Neural cell (in vitro differentiated cells): Measurements from ENCODE around the gene RNF4. TPM values are rescaled to one million over a fixed set of nuclear protein-coding genes. Genes with fewer than 3 reads are reported as not detected.

Experiments
- H2AFZ ChIP-seq: fragments of 200-600, 300-800 bp; sonication (generic), shearing (Covaris generic); 2 replicates; pipeline ENCODE4 v1.6.0; 2014; ENCODE audit warnings: low read depth, mild to moderate bottlenecking, antibody characterized with exemption, low read length, moderate library complexity
- H3F3A ChIP-seq: fragments of 200-600 bp; shearing (Covaris generic); 2 replicates; pipeline ENCODE4 v1.6.1; 2016; ENCODE audit warnings: mild to moderate bottlenecking, moderate library complexity, mixed read lengths, antibody characterized with exemption, low read length; ENCODE audit not compliant: insufficient read depth, poor library complexity, severe bottlenecking
- H3K27ac ChIP-seq: fragments of 200-600, 300-800 bp; sonication (generic), shearing (Covaris generic); 2 replicates; pipeline ENCODE4 v1.5.1; 2014; ENCODE audit warnings: mild to moderate bottlenecking, low read length, moderate library complexity
- H3K27me3 ChIP-seq: fragments of 300-800, 200-600 bp; sonication (generic), shearing (Covaris generic); 2 replicates; pipeline ENCODE4 v1.6.0; 2014; ENCODE audit warnings: mild to moderate bottlenecking, low read depth, low read length, moderate library complexity; ENCODE audit not compliant: insufficient read depth
- H3K36me3 ChIP-seq: fragments of 300-800, 200-600 bp; sonication (generic), shearing (Covaris generic); 2 replicates; pipeline ENCODE4 v1.5.1; 2014; ENCODE audit warnings: mild to moderate bottlenecking, antibody characterized with exemption, low read length, moderate library complexity; ENCODE audit not compliant: insufficient read depth
- H3K4me2 ChIP-seq: fragments of 300-800, 200-600 bp; sonication (generic), shearing (Covaris generic); 2 replicates; pipeline ENCODE4 v1.6.0; 2014; ENCODE audit warnings: mild to moderate bottlenecking, low read length
- H3K4me3 ChIP-seq: fragments of 300-800, 200-600 bp; sonication (generic), shearing (Covaris generic); 2 replicates; pipeline ENCODE4 v1.5.1; 2014; ENCODE audit warnings: mild to moderate bottlenecking, low read length, moderate library complexity
- H3K79me2 ChIP-seq: fragments of 200-600 bp; shearing (Covaris generic); replicated peaks from 2 replicates; pipeline ENCODE4 v1.6.0; 2014; ENCODE audit warnings: mild to moderate bottlenecking, low read length, moderate library complexity; ENCODE audit not compliant: insufficient read depth
- H3K9ac ChIP-seq: fragments of 300-800, 200-600 bp; sonication (generic), shearing (Covaris generic); 2 replicates; pipeline ENCODE4 v1.6.1; 2016; ENCODE audit warnings: mild to moderate bottlenecking, low read length, mixed read lengths
- H3K9me2 ChIP-seq: fragments of 200-600 bp; shearing (Covaris generic); 2 replicates; pipeline ENCODE4 v1.6.1; 2016; ENCODE audit warnings: mild to moderate bottlenecking, low read length, mixed read lengths; ENCODE audit not compliant: insufficient read depth
- H3K9me3 ChIP-seq: fragments of 200-600, 300-800 bp; sonication (generic), shearing (Covaris generic); 2 replicates; pipeline ENCODE4 v1.6.1; 2016; ENCODE audit warnings: mild to moderate bottlenecking, mixed run types, low read length, moderate library complexity, mixed read lengths
- H4K20me1 ChIP-seq: fragments of 200-600 bp; shearing (Covaris generic); 2 replicates; pipeline ENCODE4 v1.6.1; 2016; ENCODE audit warnings: mild to moderate bottlenecking, mixed run types; ENCODE audit not compliant: insufficient read depth
- EP300 ChIP-seq: fragments of 450-650 bp; conservative IDR thresholded peaks from 2 replicates; pipeline ENCODE4 v1.6.1; 2014; ENCODE audit warnings: antibody characterized with exemption, mild to moderate bottlenecking, moderate library complexity; ENCODE audit not compliant: poor library complexity, severe bottlenecking
- EZH2 ChIP-seq: fragments of 200-600, 300-800 bp; shearing (Covaris generic), sonication (generic); IDR thresholded peaks from 2 replicates; pipeline ENCODE4 v1.6.1; 2014; ENCODE audit warnings: antibody characterized with exemption, low read length, borderline replicate concordance, mild to moderate bottlenecking; ENCODE audit not compliant: insufficient read depth, poor library complexity, severe bottlenecking
- MXI1 ChIP-seq: fragments of 450-650 bp; conservative IDR thresholded peaks from 2 replicates; pipeline ENCODE4 v1.6.1; 2014; ENCODE audit warnings: antibody characterized with exemption, mild to moderate bottlenecking; ENCODE audit not compliant: poor library complexity, severe bottlenecking
- POLR2AphosphoS5 ChIP-seq: IDR thresholded peaks from 2 replicates; pipeline ENCODE4 v1.6.1; 2012
- RAD21 ChIP-seq: fragments of 450-650 bp; conservative IDR thresholded peaks from 2 replicates; pipeline ENCODE4 v1.6.1; 2014; ENCODE audit warnings: antibody characterized with exemption, mild to moderate bottlenecking, moderate library complexity
- SMC3 ChIP-seq: fragments of 450-650 bp; conservative IDR thresholded peaks from 2 replicates; pipeline ENCODE4 v1.6.1; 2014; ENCODE audit warnings: antibody characterized with exemption, mild to moderate bottlenecking, moderate library complexity; ENCODE audit not compliant: poor library complexity
- TAF1 ChIP-seq: IDR thresholded peaks from 2 replicates; pipeline ENCODE4 v1.6.1; 2012; ENCODE audit warnings: low read depth
- polyA plus RNA-seq: library from polyadenylated mRNA; depleted of rRNA; stranded (reverse); fragments of >200 nt; gene quantifications from 2 replicates; pipeline ENCODE4 v1.2.3, GENCODE V29; 2014
- TF ChIP-seq, protein P1 (sequence below): fragments of 450-650 bp; IDR thresholded peaks from 2 replicates; pipeline ENCODE4 v1.5.1; 2014; ENCODE audit warnings: antibody characterized with exemption, mild to moderate bottlenecking, moderate library complexity; ENCODE audit not compliant: poor library complexity, severe bottlenecking
- TF ChIP-seq, protein P2 (sequence below): IDR thresholded peaks from 2 replicates; pipeline ENCODE4 v1.6.1; 2012; ENCODE audit warnings: borderline replicate concordance

The RNF4 gene
- polyA plus RNA-seq, 1 donor from 2014 or later, result 48.2 TPM

DNA sequence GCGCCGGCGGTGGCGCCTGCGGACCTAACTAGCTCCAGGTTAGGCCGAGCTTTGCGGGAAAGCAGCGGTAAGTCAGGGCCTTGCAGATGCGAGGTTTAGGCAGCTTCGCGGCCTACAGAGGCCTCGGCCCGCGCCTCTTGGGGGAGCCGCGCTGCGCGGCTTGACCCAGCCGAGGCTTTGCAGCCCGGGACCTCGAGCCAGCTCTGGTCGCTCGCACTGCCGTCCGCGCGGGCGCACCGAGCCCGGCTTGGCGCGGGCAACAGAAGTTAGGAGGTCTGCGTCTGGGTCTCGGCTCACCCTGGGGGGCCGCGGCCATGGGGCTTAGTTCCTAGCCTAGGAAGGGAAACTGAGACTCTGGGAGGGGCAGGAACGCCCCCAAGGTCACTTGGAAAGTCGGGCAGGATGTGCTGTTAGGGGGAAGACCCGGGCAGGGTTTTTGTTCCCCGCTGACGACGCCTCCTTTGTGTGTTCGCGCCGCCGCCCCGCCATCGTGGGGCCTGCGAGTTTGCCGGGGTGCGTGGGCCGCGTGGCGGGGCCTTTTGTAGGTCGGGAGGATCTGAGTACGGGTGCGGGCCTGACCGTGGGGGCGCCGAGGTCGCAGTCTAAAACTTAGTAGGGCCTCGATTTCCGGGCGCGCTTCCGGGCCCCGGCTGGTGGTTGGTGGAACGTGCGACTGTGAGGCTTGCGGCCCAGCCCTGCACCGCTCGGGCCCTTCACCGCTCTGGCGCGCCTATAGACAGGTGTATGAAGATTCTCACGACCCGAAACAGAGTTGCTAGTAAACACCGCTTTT lies 482 bp downstream of the RNF4 start:
- no peaks in the 10 kb centered on the region for H3K27me3 ChIP-seq
- H3K9me2 ChIP-seq, result no peaks in the 10 kb centered on the region
- peak; percentile 24 for TF ChIP-seq MXI1
- no peak for TF ChIP-seq POLR2AphosphoS5
- no peak for TF ChIP-seq EZH2
- no peaks in the 10 kb centered on the region for H3K36me3 ChIP-seq
- peaks cover 54% of the 10 kb centered on the region for H3K79me2 ChIP-seq
- H3K27ac ChIP-seq, result peak overlapping the region; percentile 90
- no peaks in the 10 kb centered on the region for H3F3A ChIP-seq
- peak overlapping the region; percentile 65 for H2AFZ ChIP-seq
- peak overlapping the region; percentile 96 for H3K9ac ChIP-seq
- H3K9me3 ChIP-seq, result no peaks in the 10 kb centered on the region
- no peaks in the 10 kb centered on the region for H4K20me1 ChIP-seq
- H3K4me3 ChIP-seq, result peak overlapping the region; percentile 100
- H3K4me2 ChIP-seq, result peak overlapping the region; percentile 97

DNA sequence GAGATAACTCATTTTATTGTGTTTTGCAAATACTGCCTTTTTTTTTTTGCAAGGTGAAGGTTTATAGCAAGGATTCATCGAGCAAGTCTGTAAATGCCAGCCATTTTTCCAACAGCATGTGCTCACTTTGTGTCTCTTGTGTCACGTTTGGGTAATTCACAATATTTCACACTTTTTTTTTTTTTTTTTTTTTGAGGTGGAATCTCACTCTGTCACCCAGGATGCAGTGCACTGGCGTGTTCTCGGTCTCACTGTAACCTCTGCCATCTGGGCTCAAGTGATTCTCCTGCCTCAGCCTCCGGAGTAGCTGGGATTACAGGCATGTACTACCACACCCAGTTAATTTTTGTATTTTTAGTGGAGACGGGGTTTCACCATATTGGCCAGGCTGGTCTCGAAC lies 1.9 kb downstream of the RNF4 start:
- Histone ChIP-seq H3K36me3 (no peaks in the 10 kb centered on the region), H4K20me1 (no peaks in the 10 kb centered on the region), H2AFZ (no peak overlapping the region), H3K9ac (peak overlapping the region; percentile 96), H3K27me3 (no peaks in the 10 kb centered on the region), H3K9me3 (no peaks in the 10 kb centered on the region), H3F3A (no peaks in the 10 kb centered on the region), H3K9me2 (no peaks in the 10 kb centered on the region), H3K4me3 (peak overlapping the region; percentile 100), H3K27ac (peak overlapping the region; percentile 90), H3K4me2 (peak overlapping the region; percentile 97), H3K79me2 (peaks cover 63% of the 10 kb centered on the region)
- TF ChIP-seq MXI1 (no peak), SMC3 (no peak), POLR2AphosphoS5 (no peak), TAF1 (no peak), RAD21 (no peak), EZH2 (no peak), EP300 (no peak)
- TF ChIP-seq, protein P1, sequence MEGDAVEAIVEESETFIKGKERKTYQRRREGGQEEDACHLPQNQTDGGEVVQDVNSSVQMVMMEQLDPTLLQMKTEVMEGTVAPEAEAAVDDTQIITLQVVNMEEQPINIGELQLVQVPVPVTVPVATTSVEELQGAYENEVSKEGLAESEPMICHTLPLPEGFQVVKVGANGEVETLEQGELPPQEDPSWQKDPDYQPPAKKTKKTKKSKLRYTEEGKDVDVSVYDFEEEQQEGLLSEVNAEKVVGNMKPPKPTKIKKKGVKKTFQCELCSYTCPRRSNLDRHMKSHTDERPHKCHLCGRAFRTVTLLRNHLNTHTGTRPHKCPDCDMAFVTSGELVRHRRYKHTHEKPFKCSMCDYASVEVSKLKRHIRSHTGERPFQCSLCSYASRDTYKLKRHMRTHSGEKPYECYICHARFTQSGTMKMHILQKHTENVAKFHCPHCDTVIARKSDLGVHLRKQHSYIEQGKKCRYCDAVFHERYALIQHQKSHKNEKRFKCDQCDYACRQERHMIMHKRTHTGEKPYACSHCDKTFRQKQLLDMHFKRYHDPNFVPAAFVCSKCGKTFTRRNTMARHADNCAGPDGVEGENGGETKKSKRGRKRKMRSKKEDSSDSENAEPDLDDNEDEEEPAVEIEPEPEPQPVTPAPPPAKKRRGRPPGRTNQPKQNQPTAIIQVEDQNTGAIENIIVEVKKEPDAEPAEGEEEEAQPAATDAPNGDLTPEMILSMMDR, result no peak
- TF ChIP-seq, protein P2, sequence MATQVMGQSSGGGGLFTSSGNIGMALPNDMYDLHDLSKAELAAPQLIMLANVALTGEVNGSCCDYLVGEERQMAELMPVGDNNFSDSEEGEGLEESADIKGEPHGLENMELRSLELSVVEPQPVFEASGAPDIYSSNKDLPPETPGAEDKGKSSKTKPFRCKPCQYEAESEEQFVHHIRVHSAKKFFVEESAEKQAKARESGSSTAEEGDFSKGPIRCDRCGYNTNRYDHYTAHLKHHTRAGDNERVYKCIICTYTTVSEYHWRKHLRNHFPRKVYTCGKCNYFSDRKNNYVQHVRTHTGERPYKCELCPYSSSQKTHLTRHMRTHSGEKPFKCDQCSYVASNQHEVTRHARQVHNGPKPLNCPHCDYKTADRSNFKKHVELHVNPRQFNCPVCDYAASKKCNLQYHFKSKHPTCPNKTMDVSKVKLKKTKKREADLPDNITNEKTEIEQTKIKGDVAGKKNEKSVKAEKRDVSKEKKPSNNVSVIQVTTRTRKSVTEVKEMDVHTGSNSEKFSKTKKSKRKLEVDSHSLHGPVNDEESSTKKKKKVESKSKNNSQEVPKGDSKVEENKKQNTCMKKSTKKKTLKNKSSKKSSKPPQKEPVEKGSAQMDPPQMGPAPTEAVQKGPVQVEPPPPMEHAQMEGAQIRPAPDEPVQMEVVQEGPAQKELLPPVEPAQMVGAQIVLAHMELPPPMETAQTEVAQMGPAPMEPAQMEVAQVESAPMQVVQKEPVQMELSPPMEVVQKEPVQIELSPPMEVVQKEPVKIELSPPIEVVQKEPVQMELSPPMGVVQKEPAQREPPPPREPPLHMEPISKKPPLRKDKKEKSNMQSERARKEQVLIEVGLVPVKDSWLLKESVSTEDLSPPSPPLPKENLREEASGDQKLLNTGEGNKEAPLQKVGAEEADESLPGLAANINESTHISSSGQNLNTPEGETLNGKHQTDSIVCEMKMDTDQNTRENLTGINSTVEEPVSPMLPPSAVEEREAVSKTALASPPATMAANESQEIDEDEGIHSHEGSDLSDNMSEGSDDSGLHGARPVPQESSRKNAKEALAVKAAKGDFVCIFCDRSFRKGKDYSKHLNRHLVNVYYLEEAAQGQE, result no peak
